VCaP (cell line): ENCODE measurements around the gene CACNB3.

ENCODE experiments used
- H3K27ac ChIP-seq: fragments of 450-650 bp; 2 replicates; pipeline ENCODE4 v1.5.1; 2017
- TF ChIP-seq, protein P1 (sequence below): fragments of 450-650 bp; conservative IDR thresholded peaks from 2 replicates; pipeline ENCODE4 v1.5.1; 2017; ENCODE audit warnings: mild to moderate bottlenecking, moderate library complexity

Gene CACNB3

DNA sequence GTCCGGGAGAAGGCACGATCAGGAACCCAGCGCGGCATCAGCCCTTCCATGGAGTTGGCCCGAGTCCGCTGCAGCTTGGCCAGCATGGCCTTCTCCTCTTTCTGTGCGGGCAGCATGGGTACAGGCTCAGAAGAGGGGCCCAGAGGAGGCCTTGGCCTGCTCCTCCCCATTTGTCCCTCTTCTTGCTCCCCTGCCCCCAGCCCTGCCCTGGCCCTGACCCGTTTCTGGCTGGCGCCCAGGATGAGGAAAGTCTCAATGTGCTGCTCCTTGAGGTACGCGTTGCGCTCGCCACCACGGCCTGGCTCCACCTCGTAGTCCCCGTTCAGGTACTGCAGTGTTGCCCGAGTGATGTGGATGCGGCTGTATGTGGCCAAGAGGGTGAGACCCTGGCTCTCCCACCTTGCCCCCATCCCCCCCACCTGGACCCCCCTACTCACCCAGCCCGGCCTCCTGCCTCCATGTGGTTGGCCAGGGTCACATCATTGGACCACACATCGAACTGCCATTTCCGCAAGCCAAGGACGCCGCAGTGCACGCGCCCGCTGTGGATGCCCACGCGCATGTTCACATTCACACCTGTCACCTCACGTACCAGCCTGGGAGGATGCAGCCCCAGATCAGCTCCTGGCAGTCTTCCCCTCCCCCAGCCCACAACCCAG, 42.2 kb upstream of the CACNB3 start:
- TF ChIP-seq, protein P1, sequence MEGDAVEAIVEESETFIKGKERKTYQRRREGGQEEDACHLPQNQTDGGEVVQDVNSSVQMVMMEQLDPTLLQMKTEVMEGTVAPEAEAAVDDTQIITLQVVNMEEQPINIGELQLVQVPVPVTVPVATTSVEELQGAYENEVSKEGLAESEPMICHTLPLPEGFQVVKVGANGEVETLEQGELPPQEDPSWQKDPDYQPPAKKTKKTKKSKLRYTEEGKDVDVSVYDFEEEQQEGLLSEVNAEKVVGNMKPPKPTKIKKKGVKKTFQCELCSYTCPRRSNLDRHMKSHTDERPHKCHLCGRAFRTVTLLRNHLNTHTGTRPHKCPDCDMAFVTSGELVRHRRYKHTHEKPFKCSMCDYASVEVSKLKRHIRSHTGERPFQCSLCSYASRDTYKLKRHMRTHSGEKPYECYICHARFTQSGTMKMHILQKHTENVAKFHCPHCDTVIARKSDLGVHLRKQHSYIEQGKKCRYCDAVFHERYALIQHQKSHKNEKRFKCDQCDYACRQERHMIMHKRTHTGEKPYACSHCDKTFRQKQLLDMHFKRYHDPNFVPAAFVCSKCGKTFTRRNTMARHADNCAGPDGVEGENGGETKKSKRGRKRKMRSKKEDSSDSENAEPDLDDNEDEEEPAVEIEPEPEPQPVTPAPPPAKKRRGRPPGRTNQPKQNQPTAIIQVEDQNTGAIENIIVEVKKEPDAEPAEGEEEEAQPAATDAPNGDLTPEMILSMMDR: no peak

DNA sequence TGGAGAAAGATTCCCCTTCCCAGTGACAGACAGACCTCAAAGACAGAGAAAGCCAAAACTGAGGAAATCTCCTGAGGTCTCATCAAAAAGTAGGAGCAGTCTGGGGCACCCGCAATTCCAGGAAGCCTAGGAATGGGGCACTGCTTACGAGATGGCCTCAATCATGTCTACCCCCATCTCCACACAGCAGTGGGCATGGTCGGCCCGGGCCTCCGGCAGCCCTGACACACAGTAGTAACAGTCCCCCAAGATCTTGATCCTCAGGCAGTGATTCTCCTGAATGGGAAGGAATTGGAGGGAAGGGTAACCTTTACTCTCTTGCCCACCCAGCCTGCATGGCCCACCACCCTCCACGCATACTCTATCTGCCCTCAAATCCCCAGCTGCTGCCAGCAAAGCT, 41.3 kb upstream of the CACNB3 start:
- TF ChIP-seq, protein P1: no peak
- no peak overlapping the region for H3K27ac ChIP-seq

More for the DNA sequence above, 42.2 kb upstream of the CACNB3 start:
- no peak overlapping the region for H3K27ac ChIP-seq

DNA sequence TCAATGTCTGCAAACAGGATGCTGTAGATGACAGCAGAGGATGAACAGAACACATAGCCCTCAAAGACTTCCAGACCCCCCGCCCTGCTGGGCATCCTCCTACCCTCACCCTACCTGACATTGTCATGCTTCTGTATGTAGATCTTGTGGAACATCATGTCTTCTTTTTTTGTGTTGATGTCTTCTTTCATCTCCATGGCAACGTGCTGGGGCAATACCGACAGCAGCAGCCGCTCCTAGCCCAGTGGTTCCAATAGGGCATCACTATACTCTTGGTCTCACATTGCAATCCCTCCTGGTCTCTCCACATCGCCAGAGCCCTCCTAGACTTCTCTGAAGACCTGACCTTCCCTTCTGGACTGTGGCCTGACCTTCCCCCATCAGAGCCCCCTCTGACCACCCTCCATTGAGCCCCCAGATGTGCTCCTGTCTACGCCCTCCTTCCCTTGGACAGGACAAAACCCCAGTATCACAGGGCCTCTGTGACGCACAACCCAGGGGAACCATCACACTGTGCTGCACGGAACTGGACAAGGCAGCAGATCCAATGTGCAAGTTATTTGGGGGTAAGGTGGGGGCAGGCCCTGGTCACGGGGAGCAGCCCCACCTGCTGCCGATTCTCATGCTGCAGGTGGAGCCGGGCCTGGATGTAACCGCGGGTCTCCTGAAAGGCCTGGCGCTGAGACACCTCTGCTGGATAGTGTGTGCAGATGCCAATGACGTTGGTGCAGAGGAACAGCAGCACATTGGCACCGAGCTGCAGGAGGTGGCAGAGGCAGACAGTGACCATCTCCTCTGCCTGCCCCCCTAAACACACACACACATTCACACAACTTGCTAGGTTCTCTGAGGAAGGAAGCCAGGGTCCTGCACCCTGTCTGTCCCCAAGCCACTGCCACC, 40.5 kb upstream of the CACNB3 start:
- TF ChIP-seq, protein P1: no peak
- H3K27ac ChIP-seq: no peak overlapping the region; the same call in 1 of the 2 replicates

- H3K27ac ChIP-seq: peak overlapping the region; percentile 65; the same call in 1 of the 2 replicates
- TF ChIP-seq, protein P1: no peak
Measured at GRCh38 chr12:48779869-48780268, 38.4 kb upstream of the CACNB3 start.

GRCh38 chr12:48780381-48781025, 37.8 kb upstream of the CACNB3 start:
- peak overlapping the region; percentile 65 for H3K27ac ChIP-seq
- TF ChIP-seq, protein P1: no peak

GRCh38 chr12:48781750-48782456, 36.4 kb upstream of the CACNB3 start:
- peak overlapping the region; percentile 65 for H3K27ac ChIP-seq

More at GRCh38 chr12:48781750-48782456, 36.4 kb upstream of the CACNB3 start:
- TF ChIP-seq, protein P1: no peak
